H1 (cell line): ENCODE measurements around the gene PRDX5. TPM values are rescaled to one million over a fixed set of nuclear protein-coding genes. Genes with fewer than 3 reads are reported as not detected.

Experiments used
- CTCF ChIA-PET: fragments of 300-600 bp; sonication (Branson Sonifier 250); formaldehyde crosslinking; loops from one replicate; lab custom pipeline; 2021; ENCODE audit not compliant: partially characterized antibody; lab: Charles Lee
- POLR2A ChIA-PET: fragments of 300-600 bp; sonication (Branson Sonifier 250); formaldehyde crosslinking; loops from one replicate; lab custom pipeline; 2021; ENCODE audit warnings: inconsistent platforms; ENCODE audit not compliant: partially characterized antibody; lab: Charles Lee
- DNase-seq, 2 experiments: peaks; one replicate each; pipeline versions ENCODE4 v3.0.0 to v3.0.0-alpha.2; 2010 to 2022; ENCODE audit warnings: low spot score in 2 of 2, low read depth in 1 of 2, mixed read lengths in 1 of 2
- FAIRE-seq: peaks from 2 replicates; lab custom pipeline; 2011; peaks lifted over from hg19 to GRCh38; lab: Jason Lieb, UNC
- H2AFZ ChIP-seq: 2 replicates; pipeline ENCODE4 v1.8.1; 2012; ENCODE audit warnings: low read length, inconsistent platforms
- H2AK5ac ChIP-seq: 2 replicates; pipeline ENCODE4 v1.6.1; 2013; ENCODE audit warnings: low read depth, low read length
- H2BK120ac ChIP-seq: replicated peaks from 2 replicates; pipeline ENCODE3; 2013; ENCODE audit warnings: low read depth, low read length, inconsistent platforms
- H2BK12ac ChIP-seq: 2 replicates; pipeline ENCODE4 v1.6.1; 2013; ENCODE audit warnings: low read depth, low read length
- H2BK15ac ChIP-seq: 2 replicates; pipeline ENCODE4 v1.6.1; 2013; ENCODE audit warnings: low read length
- H2BK20ac ChIP-seq: 2 replicates; pipeline ENCODE4 v1.6.1; 2013; ENCODE audit warnings: low read length
- H2BK5ac ChIP-seq: 2 replicates; pipeline ENCODE4 v1.6.1; 2013; ENCODE audit warnings: low read depth, low read length
- H3K14ac ChIP-seq: 2 replicates; pipeline ENCODE4 v1.6.1; 2013; ENCODE audit warnings: inconsistent platforms; ENCODE audit not compliant: insufficient read length
- H3K18ac ChIP-seq: 2 replicates; pipeline ENCODE4 v1.6.1; 2013; ENCODE audit warnings: low read length; ENCODE audit errors: extremely low read depth
- H3K23ac ChIP-seq: 2 replicates; pipeline ENCODE4 v1.6.1; 2013; ENCODE audit warnings: inconsistent platforms; ENCODE audit not compliant: insufficient read length
- H3K23me2 ChIP-seq: 2 replicates; pipeline ENCODE4 v1.6.1; 2013; ENCODE audit warnings: low read depth, low read length
- H3K27ac ChIP-seq: 2 replicates; pipeline ENCODE4 v1.6.1; 2011; ENCODE audit warnings: low read depth, low read length, inconsistent platforms
- H3K27me3 ChIP-seq, 4 experiments: replicated peaks in 1 of 4; 1 replicate in 1 of 4; 2 replicates in 3 of 4; pipeline versions ENCODE4 v1.6.1 to v1.8.1; 2011 to 2013; ENCODE audit warnings: low read length in 3 of 4, mild to moderate bottlenecking in 3 of 4, inconsistent platforms in 2 of 4, mixed read lengths in 2 of 4, moderate library complexity in 1 of 4; ENCODE audit not compliant: control insufficient read depth in 3 of 4, insufficient read depth in 3 of 4; ENCODE audit errors: extremely low read depth in 1 of 4
- H3K36me3 ChIP-seq, 4 experiments: 2 replicates each; pipeline versions ENCODE4 v1.6.1 to v1.8.1; 2011 to 2013; ENCODE audit warnings: mild to moderate bottlenecking in 4 of 4, low read length in 3 of 4, moderate library complexity in 2 of 4, control low read depth in 1 of 4, inconsistent platforms in 1 of 4; ENCODE audit not compliant: insufficient read depth in 4 of 4, control insufficient read depth in 2 of 4
- H3K4ac ChIP-seq: replicated peaks from 2 replicates; pipeline ENCODE3; 2013; ENCODE audit warnings: low read length, low read depth, mixed read lengths, inconsistent platforms; ENCODE audit not compliant: insufficient read length
- H3K4me1 ChIP-seq, 4 experiments: replicated peaks in 1 of 4; 1 replicate in 1 of 4; 2 replicates in 3 of 4; pipeline versions ENCODE4 v1.6.1 to v1.8.1; 2011 to 2013; ENCODE audit warnings: low read length in 3 of 4, inconsistent platforms in 2 of 4, mixed read lengths in 1 of 4; ENCODE audit not compliant: insufficient read depth in 4 of 4, control insufficient read depth in 3 of 4
- H3K4me2 ChIP-seq, 2 experiments: 2 replicates each; pipeline versions ENCODE4 v1.6.1 to v1.8.1; 2011 to 2013; ENCODE audit warnings: low read depth in 2 of 2, low read length in 2 of 2, control low read depth in 1 of 2, inconsistent platforms in 1 of 2, mild to moderate bottlenecking in 1 of 2; ENCODE audit not compliant: insufficient read depth in 1 of 2
- H3K4me3 ChIP-seq, 4 experiments: fragments of 200-600, 300-600 bp in 1 of 4; sonication (generic), shearing (Covaris generic), sonication (Bioruptor Twin) in 1 of 4; 2 replicates each; pipeline versions ENCODE4 v1.5.1 to v1.8.1; 2011 to 2016; ENCODE audit warnings: low read length in 4 of 4, low read depth in 3 of 4, control low read depth in 2 of 4, inconsistent platforms in 2 of 4, mild to moderate bottlenecking in 2 of 4, mixed read lengths in 1 of 4, moderate library complexity in 1 of 4; ENCODE audit not compliant: insufficient read depth in 2 of 4; ENCODE audit errors: extremely low read depth in 1 of 4
- H3K56ac ChIP-seq: replicated peaks from 2 replicates; pipeline ENCODE3; 2013; ENCODE audit warnings: low read depth, mild to moderate bottlenecking, mixed read lengths, low read length, inconsistent platforms; ENCODE audit not compliant: insufficient read length
- H3K79me1 ChIP-seq: 2 replicates; pipeline ENCODE4 v1.6.1; 2013; ENCODE audit warnings: low read depth, low read length, control low read depth
- H3K79me2 ChIP-seq, 2 experiments: 2 replicates each; pipeline versions ENCODE4 v1.6.1 to v1.8.1; 2012 to 2013; ENCODE audit warnings: low read length in 2 of 2, mild to moderate bottlenecking in 2 of 2, inconsistent platforms in 1 of 2; ENCODE audit not compliant: insufficient read depth in 2 of 2, control insufficient read depth in 1 of 2
- H3K9ac ChIP-seq, 4 experiments: replicated peaks in 1 of 4; 1 replicate in 1 of 4; 2 replicates in 3 of 4; pipeline versions ENCODE4 v1.6.1 to v1.8.1; 2011 to 2013; ENCODE audit warnings: low read depth in 3 of 4, low read length in 3 of 4, control low read depth in 2 of 4, mild to moderate bottlenecking in 2 of 4, moderate library complexity in 2 of 4, inconsistent platforms in 1 of 4; ENCODE audit errors: extremely low read depth in 1 of 4
- H3K9me3 ChIP-seq, 2 experiments: 2 replicates each; pipeline versions ENCODE4 v1.6.1 to v1.8.1; 2012 to 2013; ENCODE audit warnings: mild to moderate bottlenecking in 2 of 2, moderate library complexity in 2 of 2, control low read depth in 1 of 2, inconsistent platforms in 1 of 2, low read depth in 1 of 2, low read length in 1 of 2, mixed read lengths in 1 of 2; ENCODE audit not compliant: insufficient read depth in 2 of 2
- H4K20me1 ChIP-seq, 2 experiments: replicated peaks in 1 of 2; 2 replicates each; pipeline versions ENCODE3 to v1.8.1; 2011 to 2013; ENCODE audit warnings: inconsistent platforms in 2 of 2, low read length in 2 of 2, mild to moderate bottlenecking in 1 of 2; ENCODE audit not compliant: insufficient read depth in 2 of 2, control insufficient read depth in 1 of 2
- H4K5ac ChIP-seq: 2 replicates; pipeline ENCODE4 v1.6.1; 2013; ENCODE audit warnings: low read length, low read depth, mixed read lengths, inconsistent platforms; ENCODE audit not compliant: insufficient read length
- H4K8ac ChIP-seq: 2 replicates; pipeline ENCODE4 v1.8.0; 2013; ENCODE audit warnings: mild to moderate bottlenecking, moderate library complexity, low read length, inconsistent platforms; ENCODE audit not compliant: insufficient read depth; ENCODE audit errors: extremely low read depth
- H4K91ac ChIP-seq: replicated peaks from 2 replicates; pipeline ENCODE3; 2013; ENCODE audit warnings: low read length, mixed read lengths, inconsistent platforms; ENCODE audit not compliant: insufficient read length
- BCL11A ChIP-seq, 2 experiments: IDR thresholded peaks; one replicate each; pipeline ENCODE4 v1.6.1; 2011; ENCODE audit warnings: low read depth in 2 of 2, low read length in 2 of 2, mild to moderate bottlenecking in 2 of 2
- CBX5 ChIP-seq: fragments of 300-800, 300-1000 bp; sonication (generic); IDR thresholded peaks from 2 replicates; pipeline ENCODE4 v1.7.1; 2016; ENCODE audit warnings: antibody characterized with exemption, low read length, low read depth
- CBX8 ChIP-seq: fragments of 300-800, 300-1000 bp; sonication (generic); IDR thresholded peaks from 2 replicates; pipeline ENCODE4 v1.7.1; 2016; ENCODE audit warnings: low read depth, low read length, borderline replicate concordance
- CHD1 ChIP-seq: IDR thresholded peaks from 2 replicates; pipeline ENCODE4 v1.6.1; 2012; ENCODE audit warnings: low read depth, low read length, improper control_type of control experiment
- CHD2 ChIP-seq: IDR thresholded peaks from 2 replicates; pipeline ENCODE4 v1.6.1; 2012; ENCODE audit warnings: low read length, improper control_type of control experiment
- HDAC6 ChIP-seq: IDR thresholded peaks from one replicate; pipeline ENCODE4 v1.7.1; 2012; ENCODE audit warnings: low read depth, mild to moderate bottlenecking, inconsistent platforms, low read length, moderate library complexity
- PHF8 ChIP-seq: fragments of 200-600 bp; sonication (generic); conservative IDR thresholded peaks from 2 replicates; pipeline ENCODE4 v1.7.1; 2012; ENCODE audit warnings: low read depth, mild to moderate bottlenecking, inconsistent platforms, low read length, moderate library complexity
- SIRT6 ChIP-seq: IDR thresholded peaks from one replicate; pipeline ENCODE4 v1.7.1; 2012; ENCODE audit warnings: low read length, inconsistent platforms
- SIX5 ChIP-seq: IDR thresholded peaks from 2 replicates; pipeline ENCODE4 v1.6.1; 2011; ENCODE audit warnings: mild to moderate bottlenecking, low read depth, low read length
- SUZ12 ChIP-seq: fragments of 200-600 bp; sonication (generic); IDR thresholded peaks from 2 replicates; pipeline ENCODE4 v1.6.1; 2012; ENCODE audit warnings: mild to moderate bottlenecking, inconsistent platforms, low read length, moderate library complexity, mixed read lengths
- TBP ChIP-seq: IDR thresholded peaks from 2 replicates; pipeline ENCODE4 v1.6.1; 2011; ENCODE audit warnings: low read depth, low read length, improper control_type of control experiment
- WGBS, 2 experiments: shearing (Covaris generic) in 1 of 2; methylation state at CpG; one replicate each; pipeline versions ENCODE4 v1.1.6 to v1.1.7; 2013 to 2015; ENCODE audit warnings: low lambda C conversion rate in 2 of 2, mixed read lengths in 2 of 2, inconsistent platforms in 1 of 2, low coverage in 1 of 2, missing lambda C conversion rate in 1 of 2; ENCODE audit not compliant: insufficient replicate concordance in 2 of 2, insufficient coverage in 1 of 2, insufficient read length in 1 of 2; ENCODE audit errors: extremely low coverage in 1 of 2, missing lambda C conversion rate in 1 of 2; 5-methylcytosine and 5-hydroxymethylcytosine counted together
- polyA plus RNA-seq, 7 experiments: library from polyadenylated mRNA; depleted of rRNA in 3 of 7; stranded (reverse) in 5 of 7; unstranded in 2 of 7; fragments of >200 nt in 5 of 7; fragments of 200-250 nt in 2 of 7; gene quantifications; 1 replicate in 5 of 7; 2 replicates in 1 of 7; 4 replicates in 1 of 7; pipeline versions ENCODE4 v1.2.1 to v1.2.3, GENCODE V29; 2011 to 2013; ENCODE audit warnings: missing spikeins in 2 of 7, mixed read lengths in 2 of 7
- total RNA-seq: library from RNA; stranded (reverse); fragmentation: NEBNext Ultra II Directional; extraction: Animal tissue kit (Norgen Biotek cat#: 25700); gene quantifications from 2 replicates; pipeline ENCODE4 v1.2.1, GENCODE V29; 2021
- TF ChIP-seq, protein P1 (sequence below): IDR thresholded peaks from 2 replicates; pipeline ENCODE4 v1.6.1; 2012; ENCODE audit warnings: inconsistent platforms

PRDX5 gene
- total and polyA plus RNA-seq, 2 of the 8 experiments (the other 6 are each of a cell fraction or from before 2014, with no cell fraction given) = 201 to 582 TPM

- FAIRE-seq = no peak
- TF ChIP-seq PHF8 = no peak
- TF ChIP-seq, protein P1, sequence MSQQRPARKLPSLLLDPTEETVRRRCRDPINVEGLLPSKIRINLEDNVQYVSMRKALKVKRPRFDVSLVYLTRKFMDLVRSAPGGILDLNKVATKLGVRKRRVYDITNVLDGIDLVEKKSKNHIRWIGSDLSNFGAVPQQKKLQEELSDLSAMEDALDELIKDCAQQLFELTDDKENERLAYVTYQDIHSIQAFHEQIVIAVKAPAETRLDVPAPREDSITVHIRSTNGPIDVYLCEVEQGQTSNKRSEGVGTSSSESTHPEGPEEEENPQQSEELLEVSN = no peak
- TF ChIP-seq SIX5 = no peak
- TF ChIP-seq CBX5 = no peak
- TF ChIP-seq TBP = no peak
- peak; percentile 30; the same call in 1 of the 2 replicates for TF ChIP-seq SUZ12
- TF ChIP-seq CBX8 = no peak
- no peak for TF ChIP-seq HDAC6
- no peak for TF ChIP-seq BCL11A (IDR thresholded peaks at IDR 0.05; ENCODE audit: low read depth in 2 of 2, low read length in 2 of 2)
- no peak for TF ChIP-seq CHD1
- no peak for TF ChIP-seq CHD2
- TF ChIP-seq SIRT6 = no peak
Measured at GRCh38 chr11:64291262-64291751, 26.6 kb upstream of the PRDX5 start, which contains the start of gene KCNK4. TSS of gene KCNK4 (plus strand) at chr11:64291302. CDS start at chr11:64293019, 1,717 bp downstream.

More at GRCh38 chr11:64291262-64291751, 26.6 kb upstream of the PRDX5 start, which contains the start of gene KCNK4:
- H4K8ac ChIP-seq = no peak within 1 kb of the TSS; the same call in 1 of the 2 replicates
- no peak within 1 kb of the TSS for H3K4ac ChIP-seq
- 6% methylated on average over 8 of the region's 45 CpGs; no CpG with 5 or more reads in 1 of the 2 experiments for WGBS, 2 experiments
- H3K9me3 ChIP-seq = no peaks in the 10 kb centered on the region
- no peak within 1 kb of the TSS for H3K27ac ChIP-seq
- H3K14ac ChIP-seq = no peak within 1 kb of the TSS
- H4K91ac ChIP-seq = no peak within 1 kb of the TSS
- peaks cover 5% of the 10 kb centered on the region; the same call in 1 of the 2 replicates for H3K23me2 ChIP-seq
- no peaks in the 10 kb centered on the region for H3K79me1 ChIP-seq
- peak within 1 kb of the TSS; percentile 21 to 64 (median 34) for H3K4me3 ChIP-seq
- 0 out of 2 replicates have a peak within 1 kb of the TSS, but pooled peaks have one; percentile 23 for H2BK12ac ChIP-seq
- H2AFZ ChIP-seq = peak within 1 kb of the TSS; percentile 18; the same call in 1 of the 2 replicates
- H3K4me2 ChIP-seq = peak within 1 kb of the TSS; percentile 20 to 88
- H2BK15ac ChIP-seq = no peak within 1 kb of the TSS
- no peak within 1 kb of the TSS for H3K18ac ChIP-seq
- H2BK5ac ChIP-seq = no peak within 1 kb of the TSS
- H3K79me2 ChIP-seq = no peaks in the 10 kb centered on the region
- CTCF ChIA-PET = interaction anchor here (0.8 to 11.4 kb wide), 4 partner anchors 11 to 211 kb away, joined by 3 to 134 read pairs (median 6); partner anchors contain the start of genes CATSPERZ, ESRRA, NUDT22 and TRPT1
- peaks cover 0 to 9% (median 2%) of the 10 kb centered on the region in 4 experiments; a peak in 5 of 7 replicates for H3K4me1 ChIP-seq
- H3K9ac ChIP-seq = no peak within 1 kb of the TSS
- H3K27me3 ChIP-seq = peaks cover 58 to 73% (median 71%) of the 10 kb centered on the region in 4 experiments
- H4K5ac ChIP-seq = no peak within 1 kb of the TSS
- POLR2A ChIA-PET = interaction anchor here (1.1 to 2.8 kb wide), 4 partner anchors 14 to 43 kb away, joined by 3 to 10 read pairs (median 5); no protein-coding TSS in a partner anchor
- peaks cover 0 to 9% (median 0%) of the 10 kb centered on the region in 4 experiments; a peak in 1 of 8 replicates for H3K36me3 ChIP-seq
- peak in 1 of 2 experiments; percentile 73 for DNase-seq
- no peak within 1 kb of the TSS for H3K23ac ChIP-seq
- H4K20me1 ChIP-seq = peaks cover 5 to 25% of the 10 kb centered on the region in 2 experiments
- no peak within 1 kb of the TSS for H2BK120ac ChIP-seq
- H2BK20ac ChIP-seq = no peak within 1 kb of the TSS
- H3K56ac ChIP-seq = no peak within 1 kb of the TSS
- H2AK5ac ChIP-seq = no peak within 1 kb of the TSS
